ENCODE data around the gene SOD2.
"Not testable (repeated sequence)": the region's sequence is repeated elsewhere in the genome, so short reads cannot be mapped to it uniquely, and the experiment has no call there.

The SOD2 gene

DNA sequence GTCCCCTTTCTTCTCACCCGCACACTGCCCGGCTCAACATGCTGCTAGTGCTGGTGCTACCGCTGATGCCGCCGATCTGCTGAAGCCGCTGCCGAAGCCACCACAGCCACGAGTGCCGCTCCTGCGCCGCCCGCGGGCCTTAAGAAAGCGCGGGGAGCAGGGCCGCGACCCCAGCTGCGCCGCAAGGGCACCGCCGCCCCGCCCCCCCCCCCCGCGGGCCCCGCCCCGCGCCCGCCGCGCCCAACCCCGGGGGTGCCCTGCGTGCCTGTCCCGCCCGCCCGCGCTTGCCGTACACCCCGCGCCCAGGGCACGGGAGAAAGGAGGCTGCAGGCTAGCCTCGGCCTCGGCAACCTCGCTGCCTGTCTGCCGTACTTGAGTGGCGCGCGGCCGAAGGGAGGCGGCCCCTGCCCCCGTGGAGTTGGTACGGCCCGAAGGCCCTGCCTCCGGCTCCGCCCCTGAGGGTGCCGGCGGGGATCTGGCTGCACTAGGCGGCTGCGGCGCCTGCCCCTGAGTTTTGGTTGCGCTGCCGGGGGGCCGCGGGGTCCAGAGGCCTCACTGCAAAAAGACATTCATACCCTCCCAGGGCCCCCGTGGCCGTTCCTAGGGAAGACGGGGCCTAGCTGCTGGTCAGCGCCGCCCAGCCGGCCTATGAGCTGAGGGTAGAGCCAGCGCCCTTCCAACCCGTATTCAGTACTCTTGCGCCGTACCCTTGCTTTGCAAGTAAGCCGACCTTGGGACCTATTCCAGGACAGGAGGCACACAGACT is at the start of gene SOD2:
TSS of gene SOD2 (minus strand) at position 114 of the 766 bp plus-strand sequence. CDS start at position 40, 74 bp downstream.
- DNase-seq = peak; percentile 82

DNA sequence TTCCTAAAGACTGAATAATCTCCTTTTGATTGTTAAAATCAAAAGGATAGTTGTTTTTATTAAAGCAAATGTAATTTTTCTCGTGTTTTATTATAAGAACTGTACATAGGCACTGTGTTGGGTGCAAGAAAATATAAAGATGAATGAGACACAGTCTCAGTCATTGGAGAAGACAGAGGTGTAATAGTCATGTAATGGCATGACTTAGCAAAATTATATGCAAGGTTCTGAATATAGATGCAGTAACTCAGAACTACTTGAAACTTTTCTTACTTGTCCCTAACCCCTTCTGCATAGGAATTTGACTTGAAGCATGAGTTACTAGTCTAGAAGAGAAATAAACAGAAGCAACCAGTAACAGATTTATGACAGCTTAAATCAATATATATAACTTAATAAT is 49.1 kb upstream of the SOD2 start:
- no peak for DNase-seq

DNA sequence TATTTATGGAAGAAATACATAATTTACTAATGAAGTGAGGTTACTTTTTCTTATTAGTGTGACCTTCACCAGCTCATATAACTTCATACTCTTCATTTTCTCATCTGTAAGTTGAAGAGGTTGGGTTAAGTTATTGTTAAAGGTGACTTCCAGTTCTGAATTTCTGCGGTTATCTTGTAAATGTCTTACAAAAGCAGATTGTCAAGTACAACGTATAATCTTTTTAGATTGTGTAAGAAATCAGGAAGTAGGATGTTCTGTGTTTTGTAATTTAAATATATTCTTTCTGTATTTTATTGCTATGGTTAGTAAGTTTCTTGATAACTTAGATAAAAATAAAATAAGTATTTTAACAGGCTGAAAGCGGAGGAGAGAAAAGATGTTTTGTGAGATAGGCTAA is 46.3 kb upstream of the SOD2 start:
- no peak for DNase-seq

DNA sequence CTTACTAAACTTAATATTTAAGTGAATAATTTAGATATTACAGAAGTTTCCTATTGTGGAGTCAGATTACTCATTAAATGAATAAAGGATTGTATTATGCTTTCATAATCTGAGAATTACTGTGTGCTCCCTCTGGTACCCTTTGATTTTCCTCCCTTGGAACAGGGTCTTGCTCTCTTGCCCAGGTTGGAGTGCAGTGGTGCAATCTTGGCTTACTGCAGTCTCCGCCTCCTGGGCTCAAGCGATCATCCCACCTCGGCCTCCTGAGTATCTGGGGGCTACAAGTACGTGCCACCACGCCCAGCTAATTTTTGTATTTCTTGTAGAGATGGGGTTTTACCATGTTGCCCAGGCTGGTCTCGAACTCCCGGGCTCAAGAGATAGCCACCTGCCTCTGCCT is 43.9 kb upstream of the SOD2 start:
- DNase-seq = no peak

- not testable (repeated sequence) for DNase-seq
Observed at GRCh38 chr6:159733395-159733794, 40.4 kb upstream of the SOD2 start.

DNA sequence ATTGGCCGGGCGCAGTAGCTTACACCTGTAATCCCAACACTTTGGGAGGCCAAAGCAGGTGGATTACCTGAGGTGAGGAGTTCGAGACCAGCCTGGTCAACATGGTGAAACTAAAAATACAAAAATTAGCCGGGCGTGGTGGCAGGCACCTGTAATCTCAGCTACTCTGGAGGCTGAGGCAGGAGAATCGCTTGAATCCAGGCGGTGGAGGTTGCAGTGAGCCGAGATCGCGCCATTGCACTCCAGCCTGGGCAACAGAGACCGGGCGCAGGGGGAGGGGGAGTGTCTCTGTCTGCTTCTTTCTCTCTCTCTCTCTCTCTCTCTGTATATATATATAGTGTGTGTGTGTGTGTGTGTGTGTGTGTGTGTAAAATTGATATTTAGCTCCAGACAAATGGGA is 39.5 kb upstream of the SOD2 start:
- DNase-seq = not testable (repeated sequence)

GRCh38 chr6:159730332-159730676 is 37.3 kb upstream of the SOD2 start:
- DNase-seq = no peak

DNA sequence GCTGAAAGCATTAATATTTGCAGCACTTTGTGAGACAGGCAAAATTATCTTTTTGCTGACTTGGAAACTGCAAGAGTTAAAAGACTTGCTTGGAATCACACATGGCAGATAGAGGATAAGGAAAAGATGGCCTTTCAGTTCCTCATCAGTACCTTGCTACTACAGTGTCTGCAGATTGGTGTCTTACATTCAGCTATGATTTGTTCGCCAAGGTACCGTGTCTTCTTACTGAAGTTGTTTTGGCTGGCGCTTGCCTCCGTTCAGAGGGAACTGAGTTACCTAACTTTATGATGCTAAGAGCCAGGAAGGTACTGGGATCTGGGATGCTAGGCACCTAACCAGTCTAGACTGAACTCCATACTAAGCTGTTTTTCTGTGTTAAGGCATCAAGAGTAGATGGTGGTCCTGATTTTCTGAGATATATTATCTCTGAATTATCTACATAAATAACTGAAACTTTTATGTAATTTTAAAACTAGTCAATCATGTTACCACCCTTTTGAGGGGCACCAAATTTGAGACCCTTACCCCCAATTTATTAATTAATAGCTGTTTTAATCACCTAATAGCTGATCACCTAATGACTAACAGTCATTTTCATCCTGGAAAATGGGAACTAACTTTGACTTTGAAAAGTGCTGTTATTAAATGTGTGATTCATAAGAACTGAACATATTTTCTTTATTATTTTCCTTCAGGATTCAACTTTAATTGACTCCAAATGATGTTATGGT is 36.7 kb upstream of the SOD2 start:
- no peak for DNase-seq

- DNase-seq = no peak
Observed at GRCh38 chr6:159728531-159728964, 35.5 kb upstream of the SOD2 start.

- DNase-seq = no peak
Observed at GRCh38 chr6:159727717-159728445, 34.8 kb upstream of the SOD2 start.

- DNase-seq = peak; percentile 96
Observed at GRCh38 chr6:159726918-159727716, 34.1 kb upstream of the SOD2 start, which contains the start of gene WTAP. Gene WTAP (plus strand): TSS chr6:159727506. CDS start chr6:159736266, 8,760 bp downstream.

- DNase-seq = no peak
Observed at GRCh38 chr6:159726255-159726917, 33.3 kb upstream of the SOD2 start.

DNA sequence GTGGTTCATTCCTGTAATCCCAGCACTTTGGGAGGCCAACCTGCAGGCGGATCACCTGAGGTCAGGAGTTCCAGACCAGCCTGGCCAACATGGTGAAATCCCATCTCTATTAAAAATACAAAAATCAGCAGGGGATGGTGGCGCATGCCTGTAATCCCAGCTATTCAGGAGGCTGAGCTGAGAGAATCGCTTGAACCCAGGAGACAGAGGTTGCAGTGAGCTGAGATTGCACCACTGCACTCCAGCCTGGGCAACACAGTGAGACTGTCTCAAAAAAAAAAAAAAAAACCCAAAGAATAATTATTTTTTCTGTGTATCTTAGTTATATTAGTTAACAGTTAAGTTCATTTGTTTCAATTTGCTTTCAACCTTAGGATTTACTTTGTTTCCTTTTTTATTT is 32.2 kb upstream of the SOD2 start:
- DNase-seq = not testable (repeated sequence)

- no peak for DNase-seq
Observed at GRCh38 chr6:159724778-159725177, 31.7 kb upstream of the SOD2 start.

- no peak for DNase-seq
Observed at GRCh38 chr6:159723259-159723658, 30.2 kb upstream of the SOD2 start.

- no peak for DNase-seq
Observed at GRCh38 chr6:159722655-159723054, 29.6 kb upstream of the SOD2 start.

DNA sequence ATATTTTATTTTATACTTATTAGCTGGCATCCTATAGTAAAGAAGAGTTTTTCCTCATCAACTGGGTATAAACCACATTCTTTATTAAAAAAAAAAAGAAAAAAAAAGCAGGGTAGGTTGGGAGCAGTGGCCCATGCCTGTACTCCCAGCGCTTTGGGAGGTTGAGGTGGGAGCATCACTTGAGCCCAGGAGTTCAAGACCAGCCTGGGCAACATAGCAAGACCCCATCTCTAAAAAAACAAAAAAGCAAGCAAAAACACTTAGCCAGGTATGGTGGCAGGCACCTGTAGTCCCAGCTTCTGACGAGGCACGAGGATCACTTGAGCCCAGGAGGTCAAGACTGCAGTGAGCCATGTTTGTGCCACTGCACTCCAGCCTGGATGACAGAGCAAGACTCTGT is 28.9 kb upstream of the SOD2 start:
- not testable (repeated sequence) for DNase-seq

GRCh38 chr6:159720708-159721107 is 27.7 kb upstream of the SOD2 start:
- DNase-seq = no peak

DNA sequence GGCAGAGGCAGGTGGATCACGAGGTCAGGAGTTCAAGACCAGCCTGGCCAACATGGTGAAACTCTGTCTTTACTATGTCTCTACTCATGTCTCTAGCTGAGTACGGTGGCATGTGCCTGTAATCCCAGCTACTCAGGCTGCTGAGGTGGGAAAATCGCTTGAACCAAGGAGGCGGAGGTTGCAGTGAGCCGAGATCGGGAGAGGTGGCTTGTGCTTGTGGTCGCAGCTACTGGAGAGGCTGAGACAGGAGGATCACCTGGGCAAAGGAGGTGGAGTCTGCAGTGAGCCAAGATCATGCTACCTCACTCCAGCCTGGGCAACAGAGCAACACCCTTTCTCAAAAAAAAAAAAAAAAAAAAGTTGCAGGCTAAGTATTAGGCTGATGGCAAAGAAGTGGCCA is 26.2 kb upstream of the SOD2 start:
- DNase-seq = no peak

DNA sequence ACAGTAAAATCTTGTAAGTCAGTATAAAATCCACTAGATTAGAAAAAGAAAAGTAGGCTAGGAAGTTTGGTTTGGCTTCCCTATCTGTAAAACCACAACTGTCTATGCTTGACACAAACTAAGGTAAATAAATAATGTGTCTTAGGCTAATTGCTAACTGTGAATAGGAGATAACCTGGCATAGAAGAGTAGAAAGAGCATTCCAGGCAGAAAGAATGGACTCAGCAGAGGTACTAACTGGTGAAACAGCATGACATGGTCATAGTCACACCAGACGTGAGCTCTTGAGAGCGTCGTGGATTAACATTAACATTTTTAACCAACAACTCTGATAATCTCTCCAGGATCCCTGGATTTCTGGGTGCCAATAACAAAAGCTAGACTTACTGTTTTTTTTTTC is 25.6 kb upstream of the SOD2 start:
- DNase-seq = no peak

DNA sequence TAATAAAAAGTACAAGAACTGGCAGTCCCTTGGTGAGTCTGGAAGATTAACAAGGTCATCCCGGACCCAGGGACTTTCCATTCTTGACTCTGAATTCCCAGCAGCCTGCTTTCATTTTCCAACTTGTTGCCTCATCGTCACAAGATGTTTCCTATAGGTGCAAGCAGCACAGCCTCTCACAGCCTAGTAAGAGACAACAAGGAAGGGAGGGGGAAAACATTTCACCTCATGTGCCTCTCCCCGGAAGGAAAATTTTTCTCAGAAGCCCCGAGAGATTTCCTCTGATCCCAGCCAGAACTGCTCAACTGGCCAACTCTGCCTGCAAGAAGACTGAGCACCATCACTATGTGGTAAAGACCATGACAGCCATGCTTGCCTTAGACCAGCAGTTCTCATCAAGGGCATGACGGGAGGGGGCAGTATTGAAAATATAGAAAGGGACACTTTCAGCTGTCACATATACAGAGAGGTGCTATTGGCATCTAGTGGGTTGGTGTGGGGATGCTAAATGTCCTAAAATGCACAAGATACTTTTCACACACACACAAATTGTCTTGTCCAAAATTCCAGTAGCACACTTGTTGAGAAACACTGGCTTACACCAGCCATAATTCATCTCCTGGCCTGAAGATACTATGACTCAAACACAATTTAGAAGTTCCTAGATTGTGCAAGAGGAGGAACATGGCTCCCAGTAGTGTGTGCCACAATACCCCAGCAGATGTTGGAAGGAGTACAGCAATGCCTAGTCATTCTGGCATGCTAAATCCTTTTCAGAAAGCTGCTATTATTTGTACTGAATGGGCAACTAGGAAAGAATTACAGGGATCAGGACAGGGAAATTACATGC is 23.4 kb upstream of the SOD2 start:
- DNase-seq = no peak

Measured in GDM1 (cell line).